WERI-Rb-1 (cell line): ENCODE measurements around the gene SEC62.

ENCODE experiments used
- DNase-seq: peaks from one replicate; pipeline ENCODE4 v3.0.0-alpha.2; 2020
- H3K27ac ChIP-seq: fragments of 250-450 bp; sonication (Bioruptor Pico); 2 replicates; pipeline ENCODE4 v1.5.1; 2020; ENCODE audit warnings: mild to moderate bottlenecking, moderate library complexity
- H3K27me3 ChIP-seq: fragments of 250-450 bp; sonication (Bioruptor Pico); 2 replicates; pipeline ENCODE4 v1.5.1; 2021; ENCODE audit warnings: mild to moderate bottlenecking, low read depth, moderate library complexity; ENCODE audit not compliant: insufficient read depth, severe bottlenecking
- H3K36me3 ChIP-seq: fragments of 250-450 bp; sonication (Bioruptor Pico); 2 replicates; pipeline ENCODE4 v1.5.1; 2020; ENCODE audit warnings: mild to moderate bottlenecking, moderate library complexity
- H3K4me3 ChIP-seq: 2 replicates; pipeline ENCODE4 v1.5.1; 2011; ENCODE audit warnings: low read depth, mild to moderate bottlenecking, control low read depth, low read length
- H3K9me3 ChIP-seq: fragments of 250-450 bp; sonication (Bioruptor Pico); 2 replicates; pipeline ENCODE4 v1.5.1; 2021; ENCODE audit warnings: mild to moderate bottlenecking, moderate library complexity; ENCODE audit not compliant: severe bottlenecking
- CTCF ChIP-seq: IDR thresholded peaks from 2 replicates; pipeline ENCODE4 v1.5.1; 2011; ENCODE audit warnings: low read depth, mild to moderate bottlenecking, control low read depth, inconsistent platforms, low read length

The SEC62 gene

GRCh38 chr3:169990431-169990830 lies 23.8 kb downstream of the SEC62 start:
- Histone ChIP-seq H3K27me3 (no peaks in the 10 kb centered on the region), H3K36me3 (peaks cover 51% of the 10 kb centered on the region)

GRCh38 chr3:169992156-169992555 lies 25.5 kb downstream of the SEC62 start:
- Histone ChIP-seq H3K9me3 (no peaks in the 10 kb centered on the region), H3K27ac (no peak overlapping the region), H3K27me3 (no peaks in the 10 kb centered on the region), H3K36me3 (peaks cover 37% of the 10 kb centered on the region), H3K4me3 (no peak overlapping the region)
- no peak for TF ChIP-seq CTCF
- DNase-seq = no peak

More at GRCh38 chr3:169990431-169990830, 23.8 kb downstream of the SEC62 start:
- no peak for DNase-seq
- TF ChIP-seq CTCF = no peak
- Histone ChIP-seq H3K27ac (no peak overlapping the region), H3K9me3 (no peaks in the 10 kb centered on the region), H3K4me3 (no peak overlapping the region)

DNA sequence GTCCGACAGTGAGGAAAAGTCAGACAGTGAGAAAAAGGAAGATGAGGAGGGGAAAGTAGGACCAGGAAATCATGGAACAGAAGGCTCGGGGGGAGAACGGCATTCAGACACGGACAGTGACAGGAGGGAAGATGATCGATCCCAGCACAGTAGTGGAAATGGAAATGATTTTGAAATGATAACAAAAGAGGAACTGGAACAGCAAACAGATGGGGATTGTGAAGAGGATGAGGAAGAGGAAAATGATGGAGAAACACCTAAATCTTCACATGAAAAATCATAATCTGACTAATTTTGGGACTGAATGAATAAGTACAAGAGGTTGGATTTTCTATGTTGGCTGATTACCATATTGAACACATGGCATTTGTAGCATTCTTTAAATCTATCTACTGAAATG lies 26.2 kb downstream of the SEC62 start:
- H3K27me3 ChIP-seq = no peaks in the 10 kb centered on the region
- peaks cover 32% of the 10 kb centered on the region for H3K36me3 ChIP-seq
- no peak overlapping the region for H3K4me3 ChIP-seq
- no peak for DNase-seq
- H3K27ac ChIP-seq = no peak overlapping the region
- H3K9me3 ChIP-seq = no peaks in the 10 kb centered on the region
- no peak for TF ChIP-seq CTCF

- Histone ChIP-seq H3K9me3 (no peaks in the 10 kb centered on the region), H3K4me3 (no peak overlapping the region), H3K27ac (no peak overlapping the region), H3K36me3 (peaks cover 29% of the 10 kb centered on the region), H3K27me3 (no peaks in the 10 kb centered on the region)
- TF ChIP-seq CTCF = no peak
- DNase-seq = no peak
These were observed 27.2 kb downstream of the SEC62 start for GRCh38 chr3:169993761-169994160.

DNA sequence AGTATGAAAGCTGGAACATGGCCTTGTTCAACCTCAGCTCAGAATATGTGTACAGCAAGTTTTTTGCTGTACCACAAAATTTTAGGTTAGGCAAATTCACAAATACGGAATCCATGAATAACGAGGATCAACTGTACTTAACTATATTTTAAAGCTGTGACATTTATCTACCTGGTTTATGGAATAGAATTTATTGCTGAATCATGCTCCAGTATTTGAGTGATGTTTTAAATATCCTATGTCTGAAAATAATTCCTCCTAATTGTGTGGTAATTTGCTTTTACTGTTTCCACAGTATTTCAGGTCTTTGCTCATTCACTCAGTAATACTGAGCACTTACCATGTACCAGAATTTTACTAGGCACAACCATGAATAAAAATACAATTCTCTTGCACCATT lies 29.5 kb downstream of the SEC62 start:
- H3K27ac ChIP-seq = no peak overlapping the region
- no peaks in the 10 kb centered on the region for H3K27me3 ChIP-seq
- peaks cover 18% of the 10 kb centered on the region for H3K36me3 ChIP-seq
- no peak overlapping the region for H3K4me3 ChIP-seq
- no peak for DNase-seq
- no peak for TF ChIP-seq CTCF
- no peaks in the 10 kb centered on the region for H3K9me3 ChIP-seq

DNA sequence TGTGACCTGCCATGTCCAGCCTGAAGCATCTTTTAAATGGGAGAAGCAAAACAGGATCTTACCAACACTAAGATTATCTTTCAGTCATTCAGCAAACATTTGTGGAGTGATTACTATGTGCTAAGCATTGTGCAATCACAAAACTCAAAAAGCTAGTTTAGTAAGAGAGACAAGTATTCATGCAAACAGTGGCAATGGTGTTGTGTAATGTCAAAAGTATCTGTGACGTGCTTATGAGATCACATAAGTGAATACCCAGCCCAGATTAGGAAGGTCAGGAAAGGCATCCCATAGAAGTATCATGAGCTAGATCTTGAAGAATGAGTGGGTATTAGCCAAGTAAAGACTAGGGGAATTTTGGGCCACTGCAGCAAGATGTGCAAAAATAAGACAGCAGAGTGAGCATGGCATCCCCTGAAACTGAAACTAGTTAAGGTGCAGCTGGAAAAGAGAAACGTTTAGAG lies 32.1 kb downstream of the SEC62 start:
- no peak for DNase-seq
- H3K36me3 ChIP-seq = no peaks in the 10 kb centered on the region; the same call in 1 of the 2 replicates
- H3K9me3 ChIP-seq = no peaks in the 10 kb centered on the region
- H3K27ac ChIP-seq = no peak overlapping the region
- no peak overlapping the region for H3K4me3 ChIP-seq
- TF ChIP-seq CTCF = no peak
- H3K27me3 ChIP-seq = no peaks in the 10 kb centered on the region
